ENCODE data around the gene ZC3H18. TPM values are rescaled to one million over a fixed set of nuclear protein-coding genes. Genes with fewer than 3 reads are reported as not detected.

The ZC3H18 gene
- total and polyA plus RNA-seq, 10 of the 15 experiments (the other 5 are each of a cell fraction or from before 2014, with no cell fraction given), result 1.0 to 58.3 (median 22.4) TPM

DNA sequence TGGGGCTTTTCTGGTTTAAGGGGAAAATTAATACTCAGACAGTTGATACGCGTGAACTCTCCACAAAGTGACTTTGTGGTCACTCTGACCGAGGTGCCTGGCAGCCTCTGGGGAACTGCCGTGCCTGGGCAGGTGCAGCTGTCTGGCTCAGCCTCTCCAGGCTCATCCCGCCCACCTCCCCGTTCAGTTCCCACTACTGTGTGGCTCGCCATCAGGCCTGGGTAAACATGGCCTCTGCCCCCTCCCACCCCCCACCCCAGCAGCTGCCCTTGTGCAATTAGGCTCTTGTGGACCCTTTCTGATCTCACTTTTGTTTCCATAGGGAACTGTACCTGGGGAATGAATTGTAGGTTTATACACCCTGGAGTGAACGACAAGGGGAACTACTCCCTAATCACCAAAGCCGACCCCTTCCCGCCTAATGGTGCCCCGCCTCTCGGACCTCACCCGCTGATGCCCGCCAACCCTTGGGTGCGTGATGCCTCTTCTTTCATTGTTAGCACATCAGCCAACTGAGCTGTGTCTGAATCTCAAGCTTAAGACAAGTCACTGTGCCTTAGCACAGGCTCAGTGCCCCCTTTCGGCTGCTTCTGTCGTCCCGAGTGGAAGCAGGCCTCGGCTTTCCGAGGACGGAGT is 27.8 kb downstream of the ZC3H18 start (continued):
- TF ChIP-seq, protein P1, sequence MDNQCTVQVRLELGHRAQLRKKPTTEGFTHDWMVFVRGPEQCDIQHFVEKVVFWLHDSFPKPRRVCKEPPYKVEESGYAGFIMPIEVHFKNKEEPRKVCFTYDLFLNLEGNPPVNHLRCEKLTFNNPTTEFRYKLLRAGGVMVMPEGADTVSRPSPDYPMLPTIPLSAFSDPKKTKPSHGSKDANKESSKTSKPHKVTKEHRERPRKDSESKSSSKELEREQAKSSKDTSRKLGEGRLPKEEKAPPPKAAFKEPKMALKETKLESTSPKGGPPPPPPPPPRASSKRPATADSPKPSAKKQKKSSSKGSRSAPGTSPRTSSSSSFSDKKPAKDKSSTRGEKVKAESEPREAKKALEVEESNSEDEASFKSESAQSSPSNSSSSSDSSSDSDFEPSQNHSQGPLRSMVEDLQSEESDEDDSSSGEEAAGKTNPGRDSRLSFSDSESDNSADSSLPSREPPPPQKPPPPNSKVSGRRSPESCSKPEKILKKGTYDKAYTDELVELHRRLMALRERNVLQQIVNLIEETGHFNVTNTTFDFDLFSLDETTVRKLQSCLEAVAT (IDR thresholded peaks at IDR 0.05), result no peak
- TF ChIP-seq, protein P2, sequence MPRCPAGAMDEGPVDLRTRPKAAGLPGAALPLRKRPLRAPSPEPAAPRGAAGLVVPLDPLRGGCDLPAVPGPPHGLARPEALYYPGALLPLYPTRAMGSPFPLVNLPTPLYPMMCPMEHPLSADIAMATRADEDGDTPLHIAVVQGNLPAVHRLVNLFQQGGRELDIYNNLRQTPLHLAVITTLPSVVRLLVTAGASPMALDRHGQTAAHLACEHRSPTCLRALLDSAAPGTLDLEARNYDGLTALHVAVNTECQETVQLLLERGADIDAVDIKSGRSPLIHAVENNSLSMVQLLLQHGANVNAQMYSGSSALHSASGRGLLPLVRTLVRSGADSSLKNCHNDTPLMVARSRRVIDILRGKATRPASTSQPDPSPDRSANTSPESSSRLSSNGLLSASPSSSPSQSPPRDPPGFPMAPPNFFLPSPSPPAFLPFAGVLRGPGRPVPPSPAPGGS (IDR thresholded peaks at IDR 0.05; ENCODE audit: borderline replicate concordance, insufficient read depth, low read depth, low read length, poor library complexity, severe bottlenecking), result no peak
- TF ChIP-seq BHLHE40 (IDR thresholded peaks at IDR 0.05; ENCODE audit: borderline replicate concordance in 1 of 2, low read depth in 2 of 2, low read length in 1 of 2), result peak in 1 of 2 experiments; percentile 61; a peak in 1 of 4 replicates
- TF ChIP-seq MEF2B (IDR thresholded peaks at IDR 0.05; ENCODE audit: partially characterized antibody, poor library complexity, severe bottlenecking), result peak; percentile 69
- TF ChIP-seq CHD2 (IDR thresholded peaks at IDR 0.05; ENCODE audit: borderline replicate concordance, low read depth, low read length), result no peak
- no peak for TF ChIP-seq SRF (IDR thresholded peaks at IDR 0.05; ENCODE audit: low read depth in 2 of 2, low read length in 2 of 2)
- TF ChIP-seq IKZF1 (conservative IDR thresholded peaks at IDR 0.05), result 0 out of 2 replicates have a peak, but pooled peaks have one; percentile 29
- no peak for TF ChIP-seq NR2C2 (IDR thresholded peaks at IDR 0.05; ENCODE audit: borderline replicate concordance, control insufficient read depth, insufficient read length, low read depth)
- TF ChIP-seq IKZF2 (IDR thresholded peaks at IDR 0.05), result no peak; a peak in 1 of 4 replicates

Data from GM12878 (cell line).